Measurements from ENCODE around the gene NDUFC1. TPM values are rescaled to one million over a fixed set of nuclear protein-coding genes. Genes with fewer than 3 reads are reported as not detected.

The NDUFC1 gene
- total and polyA plus RNA-seq, 2 donors (not counting 1 experiment from before 2014, with no cell fraction given): 36.9 to 47.9 TPM

GRCh38 chr4:139278912-139279759 lies 23.1 kb downstream of the NDUFC1 start:
- Histone ChIP-seq H3K9me3 (ENCODE audit: control insufficient read depth, insufficient read depth, low read depth, low read length) (no peaks in the 10 kb centered on the region), H3K27ac (ENCODE audit: insufficient read depth, low read length) (no peak overlapping the region), H4K20me1 (ENCODE audit: control insufficient read depth, extremely low read depth, insufficient read depth, low read length) (no peaks in the 10 kb centered on the region), H3K4me2 (ENCODE audit: extremely low read depth, insufficient read depth, low read length) (peak overlapping the region; percentile 55), H3K9ac (ENCODE audit: insufficient read depth, low read length) (no peak overlapping the region), H3K4me1 (ENCODE audit: control insufficient read depth, extremely low read depth, insufficient read depth, low read length) (no peaks in the 10 kb centered on the region), H3K36me3 (ENCODE audit: control insufficient read depth, insufficient read depth, low read length) (no peaks in the 10 kb centered on the region), H3K79me2 (ENCODE audit: control insufficient read depth, insufficient read depth, low read length) (no peaks in the 10 kb centered on the region), H3K4me3 (replicated peaks in 1 of 4; ENCODE audit: control extremely low read depth in 1 of 4, insufficient read depth in 1 of 4, low read depth in 3 of 4, low read length in 4 of 4) (peak overlapping the region; percentile 49 to 61 (median 53)), H2AFZ (ENCODE audit: low read length) (peak overlapping the region; percentile 84), H3K27me3 (ENCODE audit: control insufficient read depth, insufficient read depth, low read length) (no peaks in the 10 kb centered on the region)
- DNase-seq (ENCODE audit: low read depth in 2 of 2): peak; percentile 27 to 30
- no peak for TF ChIP-seq CTCF (conservative IDR thresholded peaks at IDR 0.05 in 1 of 2, IDR thresholded peaks at IDR 0.05 in 1 of 2; ENCODE audit: low read depth in 1 of 2, low read length in 2 of 2)
- TF ChIP-seq EZH2 (IDR thresholded peaks at IDR 0.05; ENCODE audit: low read length, missing control alignments): no peak

GRCh38 chr4:139278485-139278884 lies 23.8 kb downstream of the NDUFC1 start:
- no peaks in the 10 kb centered on the region for H3K9me3 ChIP-seq (ENCODE audit: control insufficient read depth, insufficient read depth, low read depth, low read length)
- H3K4me1 ChIP-seq (ENCODE audit: control insufficient read depth, extremely low read depth, insufficient read depth, low read length): no peaks in the 10 kb centered on the region
- H3K4me3 ChIP-seq (replicated peaks in 1 of 4; ENCODE audit: control extremely low read depth in 1 of 4, insufficient read depth in 1 of 4, low read depth in 3 of 4, low read length in 4 of 4): peak overlapping the region in 1 of 4 experiments; percentile 61
- no peak overlapping the region for H3K27ac ChIP-seq (ENCODE audit: insufficient read depth, low read length)
- no peak overlapping the region for H3K9ac ChIP-seq (ENCODE audit: insufficient read depth, low read length)
- TF ChIP-seq CTCF (conservative IDR thresholded peaks at IDR 0.05 in 1 of 2, IDR thresholded peaks at IDR 0.05 in 1 of 2; ENCODE audit: low read depth in 1 of 2, low read length in 2 of 2) (no peak), EZH2 (IDR thresholded peaks at IDR 0.05; ENCODE audit: low read length, missing control alignments) (no peak)
- H3K79me2 ChIP-seq (ENCODE audit: control insufficient read depth, insufficient read depth, low read length): no peaks in the 10 kb centered on the region
- no peaks in the 10 kb centered on the region for H4K20me1 ChIP-seq (ENCODE audit: control insufficient read depth, extremely low read depth, insufficient read depth, low read length)
- no peak overlapping the region for H2AFZ ChIP-seq (ENCODE audit: low read length)
- no peaks in the 10 kb centered on the region for H3K27me3 ChIP-seq (ENCODE audit: control insufficient read depth, insufficient read depth, low read length)
- peak in 1 of 2 donors; percentile 31 for DNase-seq (ENCODE audit: low read depth in 2 of 2)
- no peaks in the 10 kb centered on the region for H3K36me3 ChIP-seq (ENCODE audit: control insufficient read depth, insufficient read depth, low read length)
- no peak overlapping the region for H3K4me2 ChIP-seq (ENCODE audit: extremely low read depth, insufficient read depth, low read length)

- Histone ChIP-seq H3K4me3 (replicated peaks in 1 of 4; ENCODE audit: control extremely low read depth in 1 of 4, insufficient read depth in 1 of 4, low read depth in 3 of 4, low read length in 4 of 4) (no peak overlapping the region), H3K27ac (ENCODE audit: insufficient read depth, low read length) (no peak overlapping the region), H3K9ac (ENCODE audit: insufficient read depth, low read length) (no peak overlapping the region), H2AFZ (ENCODE audit: low read length) (no peak overlapping the region), H3K9me3 (ENCODE audit: control insufficient read depth, insufficient read depth, low read depth, low read length) (no peaks in the 10 kb centered on the region), H3K79me2 (ENCODE audit: control insufficient read depth, insufficient read depth, low read length) (no peaks in the 10 kb centered on the region), H4K20me1 (ENCODE audit: control insufficient read depth, extremely low read depth, insufficient read depth, low read length) (no peaks in the 10 kb centered on the region), H3K27me3 (ENCODE audit: control insufficient read depth, insufficient read depth, low read length) (no peaks in the 10 kb centered on the region), H3K36me3 (ENCODE audit: control insufficient read depth, insufficient read depth, low read length) (no peaks in the 10 kb centered on the region), H3K4me2 (ENCODE audit: extremely low read depth, insufficient read depth, low read length) (no peak overlapping the region), H3K4me1 (ENCODE audit: control insufficient read depth, extremely low read depth, insufficient read depth, low read length) (no peaks in the 10 kb centered on the region)
- TF ChIP-seq CTCF (conservative IDR thresholded peaks at IDR 0.05 in 1 of 2, IDR thresholded peaks at IDR 0.05 in 1 of 2; ENCODE audit: low read depth in 1 of 2, low read length in 2 of 2) (no peak), EZH2 (IDR thresholded peaks at IDR 0.05; ENCODE audit: low read length, missing control alignments) (no peak)
- no peak for DNase-seq (ENCODE audit: low read depth in 2 of 2)
Measured at GRCh38 chr4:139275281-139275735, 27.0 kb downstream of the NDUFC1 start.

Measured in fibroblast of lung (primary cell).